Glutamatergic neuron (in vitro differentiated cells): ENCODE measurements around the gene SERINC3. TPM values are rescaled to one million over a fixed set of nuclear protein-coding genes. Genes with fewer than 3 reads are reported as not detected.

Source experiments
- DNase-seq: peaks from one replicate; pipeline ENCODE4 v3.0.0; 2022
- H3K27ac Mint-ChIP-seq: one replicate; pipeline ENCODE4 v1.8.0; 2020; ENCODE audit warnings: mild to moderate bottlenecking, mixed read lengths, inconsistent platforms; ENCODE audit not compliant: unreplicated experiment
- H3K27me3 Mint-ChIP-seq: one replicate; pipeline ENCODE4 v1.8.0; 2020; ENCODE audit warnings: mild to moderate bottlenecking, moderate library complexity, mixed read lengths, inconsistent platforms; ENCODE audit not compliant: unreplicated experiment
- H3K36me3 Mint-ChIP-seq: one replicate; pipeline ENCODE4 v1.8.0; 2020; ENCODE audit warnings: mild to moderate bottlenecking, mixed read lengths, inconsistent platforms; ENCODE audit not compliant: unreplicated experiment
- H3K4me1 Mint-ChIP-seq: one replicate; pipeline ENCODE4 v1.8.0; 2020; ENCODE audit warnings: mild to moderate bottlenecking, low read depth, mixed read lengths, inconsistent platforms; ENCODE audit not compliant: unreplicated experiment
- H3K4me3 Mint-ChIP-seq: one replicate; pipeline ENCODE4 v1.8.0; 2020; ENCODE audit warnings: mild to moderate bottlenecking, mixed read lengths, inconsistent platforms; ENCODE audit not compliant: unreplicated experiment
- H3K9me3 Mint-ChIP-seq: one replicate; pipeline ENCODE4 v1.8.0; 2020; ENCODE audit warnings: mild to moderate bottlenecking, moderate library complexity, mixed read lengths, inconsistent platforms; ENCODE audit not compliant: unreplicated experiment
- CTCF ChIP-seq: fragments of 200-600 bp; sonication (generic); IDR thresholded peaks from one replicate; pipeline ENCODE4 v1.5.0; 2021; ENCODE audit not compliant: partially characterized antibody, unreplicated experiment
- total RNA-seq: library from RNA; stranded (reverse); fragmentation: NEBNext Ultra II Directional; extraction: Animal tissue kit (Norgen Biotek cat#: 25700); gene quantifications from one replicate; pipeline ENCODE4 v1.2.1, GENCODE V29; 2021; ENCODE audit not compliant: unreplicated experiment

The SERINC3 gene
- total RNA-seq, 1 donor from 2014 or later: 125 TPM

GRCh38 chr20:44537993-44538392, 16.1 kb upstream of the SERINC3 start:
- H3K4me3 Mint-ChIP-seq: no peak overlapping the region
- H3K27ac Mint-ChIP-seq: no peak overlapping the region
- no peaks in the 10 kb centered on the region for H3K27me3 Mint-ChIP-seq
- TF ChIP-seq CTCF: no peak
- H3K4me1 Mint-ChIP-seq: no peaks in the 10 kb centered on the region
- no peaks in the 10 kb centered on the region for H3K9me3 Mint-ChIP-seq
- no peak for DNase-seq
- no peaks in the 10 kb centered on the region for H3K36me3 Mint-ChIP-seq

GRCh38 chr20:44536175-44536574, 14.3 kb upstream of the SERINC3 start:
- H3K27ac Mint-ChIP-seq: no peak overlapping the region
- no peaks in the 10 kb centered on the region for H3K27me3 Mint-ChIP-seq
- no peaks in the 10 kb centered on the region for H3K9me3 Mint-ChIP-seq
- no peak for TF ChIP-seq CTCF
- H3K4me3 Mint-ChIP-seq: no peak overlapping the region
- no peaks in the 10 kb centered on the region for H3K4me1 Mint-ChIP-seq
- DNase-seq: no peak
- no peaks in the 10 kb centered on the region for H3K36me3 Mint-ChIP-seq

- DNase-seq: no peak
- TF ChIP-seq CTCF: no peak
- H3K27me3 Mint-ChIP-seq: no peaks in the 10 kb centered on the region
- peaks cover 2% of the 10 kb centered on the region for H3K9me3 Mint-ChIP-seq
- no peak overlapping the region for H3K27ac Mint-ChIP-seq
- H3K4me1 Mint-ChIP-seq: no peaks in the 10 kb centered on the region
- no peaks in the 10 kb centered on the region for H3K36me3 Mint-ChIP-seq
- no peak overlapping the region for H3K4me3 Mint-ChIP-seq
Observed at GRCh38 chr20:44533928-44534327, 12.1 kb upstream of the SERINC3 start.

GRCh38 chr20:44532981-44533331, 11.1 kb upstream of the SERINC3 start:
- Mint-ChIP-seq H3K27ac (no peak overlapping the region), H3K4me3 (no peak overlapping the region), H3K27me3 (no peaks in the 10 kb centered on the region), H3K36me3 (no peaks in the 10 kb centered on the region), H3K4me1 (no peaks in the 10 kb centered on the region), H3K9me3 (peaks cover 4% of the 10 kb centered on the region)
- DNase-seq: no peak
- TF ChIP-seq CTCF: no peak

- Mint-ChIP-seq H3K4me1 (no peaks in the 10 kb centered on the region), H3K27ac (no peak overlapping the region), H3K9me3 (peaks cover 4% of the 10 kb centered on the region), H3K27me3 (no peaks in the 10 kb centered on the region), H3K4me3 (no peak overlapping the region), H3K36me3 (no peaks in the 10 kb centered on the region)
- no peak for DNase-seq
- no peak for TF ChIP-seq CTCF
Observed at GRCh38 chr20:44532259-44532980, 10.6 kb upstream of the SERINC3 start.
